HL-60 (cell line): ENCODE measurements around the gene NCAPH2.

Experiments used
- DNase-seq, 2 experiments: peaks; one replicate each; pipeline ENCODE4 v3.0.0-alpha.2; 2010 to 2020; ENCODE audit warnings: low read depth in 1 of 2, low spot score in 1 of 2
- H3K27ac ChIP-seq: fragments of 250-450 bp; sonication (Bioruptor Pico); replicated peaks from 2 replicates; pipeline ENCODE4 v1.5.1; 2020; ENCODE audit warnings: mild to moderate bottlenecking, moderate library complexity
- H3K27me3 ChIP-seq: fragments of 250-450 bp; sonication (Bioruptor Pico); 2 replicates; pipeline ENCODE4 v1.5.1; 2021; ENCODE audit warnings: mild to moderate bottlenecking, moderate library complexity; ENCODE audit not compliant: insufficient read depth, poor library complexity, severe bottlenecking
- H3K4me3 ChIP-seq: replicated peaks from 2 replicates; pipeline ENCODE4 v1.5.1; 2011; ENCODE audit warnings: mild to moderate bottlenecking, control low read depth, low read length; ENCODE audit not compliant: insufficient read depth
- CTCF ChIP-seq: IDR thresholded peaks from one replicate; pipeline ENCODE4 v1.5.1; 2011; ENCODE audit warnings: low read length, control low read depth, inconsistent platforms; ENCODE audit not compliant: insufficient read depth
- GABPA ChIP-seq: IDR thresholded peaks from 2 replicates; pipeline ENCODE4 v1.6.1; 2012; ENCODE audit warnings: low read depth
- POLR2AphosphoS5 ChIP-seq: IDR thresholded peaks from 2 replicates; pipeline ENCODE4 v1.6.1; 2012; ENCODE audit warnings: low read depth
- SPI1 ChIP-seq: IDR thresholded peaks from 2 replicates; pipeline ENCODE4 v1.6.1; 2012; ENCODE audit warnings: low read depth, mild to moderate bottlenecking, borderline replicate concordance
- TF ChIP-seq, protein P1 (sequence below): IDR thresholded peaks from 2 replicates; pipeline ENCODE4 v1.6.1; 2012; ENCODE audit warnings: low read depth; ENCODE audit not compliant: insufficient replicate concordance

NCAPH2 gene

GRCh38 chr22:50460938-50461337 lies 47.1 kb upstream of the NCAPH2 start:
- Histone ChIP-seq H3K4me3 (no peak overlapping the region), H3K27me3 (no peaks in the 10 kb centered on the region), H3K27ac (no peak overlapping the region)
- TF ChIP-seq POLR2AphosphoS5 (no peak), CTCF (no peak), GABPA (no peak), SPI1 (no peak)
- TF ChIP-seq, protein P1, sequence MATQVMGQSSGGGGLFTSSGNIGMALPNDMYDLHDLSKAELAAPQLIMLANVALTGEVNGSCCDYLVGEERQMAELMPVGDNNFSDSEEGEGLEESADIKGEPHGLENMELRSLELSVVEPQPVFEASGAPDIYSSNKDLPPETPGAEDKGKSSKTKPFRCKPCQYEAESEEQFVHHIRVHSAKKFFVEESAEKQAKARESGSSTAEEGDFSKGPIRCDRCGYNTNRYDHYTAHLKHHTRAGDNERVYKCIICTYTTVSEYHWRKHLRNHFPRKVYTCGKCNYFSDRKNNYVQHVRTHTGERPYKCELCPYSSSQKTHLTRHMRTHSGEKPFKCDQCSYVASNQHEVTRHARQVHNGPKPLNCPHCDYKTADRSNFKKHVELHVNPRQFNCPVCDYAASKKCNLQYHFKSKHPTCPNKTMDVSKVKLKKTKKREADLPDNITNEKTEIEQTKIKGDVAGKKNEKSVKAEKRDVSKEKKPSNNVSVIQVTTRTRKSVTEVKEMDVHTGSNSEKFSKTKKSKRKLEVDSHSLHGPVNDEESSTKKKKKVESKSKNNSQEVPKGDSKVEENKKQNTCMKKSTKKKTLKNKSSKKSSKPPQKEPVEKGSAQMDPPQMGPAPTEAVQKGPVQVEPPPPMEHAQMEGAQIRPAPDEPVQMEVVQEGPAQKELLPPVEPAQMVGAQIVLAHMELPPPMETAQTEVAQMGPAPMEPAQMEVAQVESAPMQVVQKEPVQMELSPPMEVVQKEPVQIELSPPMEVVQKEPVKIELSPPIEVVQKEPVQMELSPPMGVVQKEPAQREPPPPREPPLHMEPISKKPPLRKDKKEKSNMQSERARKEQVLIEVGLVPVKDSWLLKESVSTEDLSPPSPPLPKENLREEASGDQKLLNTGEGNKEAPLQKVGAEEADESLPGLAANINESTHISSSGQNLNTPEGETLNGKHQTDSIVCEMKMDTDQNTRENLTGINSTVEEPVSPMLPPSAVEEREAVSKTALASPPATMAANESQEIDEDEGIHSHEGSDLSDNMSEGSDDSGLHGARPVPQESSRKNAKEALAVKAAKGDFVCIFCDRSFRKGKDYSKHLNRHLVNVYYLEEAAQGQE: no peak
- no peak for DNase-seq

DNA sequence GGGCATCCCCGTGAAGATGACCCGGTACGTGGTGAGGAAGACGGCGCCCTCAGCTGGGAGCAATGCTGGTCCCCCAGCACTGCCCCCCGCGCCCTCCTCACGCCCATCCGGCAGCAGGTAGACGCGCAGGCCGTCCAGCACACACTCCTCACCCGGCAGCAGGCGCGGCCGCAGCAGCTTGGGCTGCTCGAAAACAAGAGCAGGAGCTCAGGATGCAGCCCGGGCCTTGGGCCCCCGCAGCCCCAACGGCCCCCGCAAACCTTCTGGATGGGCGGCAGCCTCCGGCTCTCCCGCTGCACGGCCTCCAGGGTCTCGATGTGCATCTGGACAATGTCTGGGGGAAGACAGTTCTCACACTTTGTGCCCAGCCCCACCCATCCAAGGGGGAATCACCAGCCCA lies 46.5 kb upstream of the NCAPH2 start:
- H3K4me3 ChIP-seq: no peak overlapping the region
- TF ChIP-seq SPI1: no peak
- TF ChIP-seq GABPA: no peak
- TF ChIP-seq, protein P1: no peak
- no peak for TF ChIP-seq CTCF
- no peak for TF ChIP-seq POLR2AphosphoS5
- H3K27me3 ChIP-seq: no peaks in the 10 kb centered on the region
- no peak for DNase-seq
- no peak overlapping the region for H3K27ac ChIP-seq

- H3K4me3 ChIP-seq: no peak overlapping the region
- TF ChIP-seq SPI1 (no peak), POLR2AphosphoS5 (no peak), CTCF (no peak), GABPA (no peak)
- TF ChIP-seq, protein P1: no peak
- no peak overlapping the region for H3K27ac ChIP-seq
- no peak for DNase-seq
- H3K27me3 ChIP-seq: no peaks in the 10 kb centered on the region
These were observed 46.0 kb upstream of the NCAPH2 start for GRCh38 chr22:50461979-50462540.
